ENCODE results near the gene POU4F2. TPM values are rescaled to one million over a fixed set of nuclear protein-coding genes. Genes with fewer than 3 reads are reported as not detected.
"Not testable (repeated sequence)": the region's sequence is repeated elsewhere in the genome, so short reads cannot be mapped to it uniquely, and the experiment has no call there.

POU4F2 gene
- total RNA-seq, 2 experiments from 2014 or later: not detected

DNA sequence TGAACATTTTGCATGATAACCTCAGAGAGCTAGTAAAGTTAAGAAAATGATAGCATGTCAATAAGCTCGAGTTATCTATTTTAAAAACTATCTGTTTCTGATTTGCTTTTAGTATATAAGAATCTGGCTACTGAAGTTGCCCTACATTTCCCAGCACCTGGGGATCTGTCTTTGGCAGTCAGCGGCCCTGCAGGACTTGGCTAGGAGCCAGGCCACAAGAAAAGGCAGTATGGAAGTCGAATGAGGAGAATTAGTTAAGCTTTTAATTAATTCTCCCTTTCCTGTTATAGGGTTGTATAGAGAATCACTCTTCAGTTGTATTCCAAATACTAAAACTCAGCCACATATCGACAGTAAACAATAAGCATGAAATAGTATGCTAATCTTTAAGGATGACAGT is 22.7 kb downstream of the POU4F2 start:
- Histone ChIP-seq H3K4me1 (ENCODE audit: insufficient read depth, low read length) (no peaks in the 10 kb centered on the region), H3K36me3 (ENCODE audit: insufficient read depth, low read length) (no peaks in the 10 kb centered on the region), H3K27me3 (ENCODE audit: control insufficient read depth in 1 of 2, insufficient read depth in 2 of 2, low read length in 2 of 2) (peaks cover 0 to 16% of the 10 kb centered on the region in 2 experiments), H3K27ac (ENCODE audit: low read depth in 1 of 2, low read length in 2 of 2) (no peak overlapping the region), H3K4me3 (ENCODE audit: low read length) (no peak overlapping the region), H3K9me3 (ENCODE audit: control insufficient read depth in 1 of 2, insufficient read depth in 1 of 2, low read length in 2 of 2) (peaks cover 0 to 5% of the 10 kb centered on the region in 2 experiments)
- Mint-ChIP-seq H3K27me3 (peaks cover 58% of the 10 kb centered on the region), H3K36me3 (ENCODE audit: low read depth) (no peaks in the 10 kb centered on the region), H3K27ac (no peak overlapping the region), H3K9me3 (peaks cover 4% of the 10 kb centered on the region), H3K4me3 (no peak overlapping the region), H3K4me1 (ENCODE audit: low read depth) (no peaks in the 10 kb centered on the region)
- CTCF ChIA-PET: no interaction called here
- DNase-seq (no peak), ATAC-seq (ENCODE audit: poor library complexity) (no peak)
- TF ChIP-seq, protein P1, sequence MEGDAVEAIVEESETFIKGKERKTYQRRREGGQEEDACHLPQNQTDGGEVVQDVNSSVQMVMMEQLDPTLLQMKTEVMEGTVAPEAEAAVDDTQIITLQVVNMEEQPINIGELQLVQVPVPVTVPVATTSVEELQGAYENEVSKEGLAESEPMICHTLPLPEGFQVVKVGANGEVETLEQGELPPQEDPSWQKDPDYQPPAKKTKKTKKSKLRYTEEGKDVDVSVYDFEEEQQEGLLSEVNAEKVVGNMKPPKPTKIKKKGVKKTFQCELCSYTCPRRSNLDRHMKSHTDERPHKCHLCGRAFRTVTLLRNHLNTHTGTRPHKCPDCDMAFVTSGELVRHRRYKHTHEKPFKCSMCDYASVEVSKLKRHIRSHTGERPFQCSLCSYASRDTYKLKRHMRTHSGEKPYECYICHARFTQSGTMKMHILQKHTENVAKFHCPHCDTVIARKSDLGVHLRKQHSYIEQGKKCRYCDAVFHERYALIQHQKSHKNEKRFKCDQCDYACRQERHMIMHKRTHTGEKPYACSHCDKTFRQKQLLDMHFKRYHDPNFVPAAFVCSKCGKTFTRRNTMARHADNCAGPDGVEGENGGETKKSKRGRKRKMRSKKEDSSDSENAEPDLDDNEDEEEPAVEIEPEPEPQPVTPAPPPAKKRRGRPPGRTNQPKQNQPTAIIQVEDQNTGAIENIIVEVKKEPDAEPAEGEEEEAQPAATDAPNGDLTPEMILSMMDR (IDR thresholded peaks at IDR 0.05): no peak
- POLR2A ChIA-PET: interaction anchor here (0.5 kb wide), 1 partner anchor 13 kb away, joined by 3 read pairs; no protein-coding TSS in a partner anchor
- intact Hi-C loops (cut with DNase I, micrococcal nuclease): no loop called here

DNA sequence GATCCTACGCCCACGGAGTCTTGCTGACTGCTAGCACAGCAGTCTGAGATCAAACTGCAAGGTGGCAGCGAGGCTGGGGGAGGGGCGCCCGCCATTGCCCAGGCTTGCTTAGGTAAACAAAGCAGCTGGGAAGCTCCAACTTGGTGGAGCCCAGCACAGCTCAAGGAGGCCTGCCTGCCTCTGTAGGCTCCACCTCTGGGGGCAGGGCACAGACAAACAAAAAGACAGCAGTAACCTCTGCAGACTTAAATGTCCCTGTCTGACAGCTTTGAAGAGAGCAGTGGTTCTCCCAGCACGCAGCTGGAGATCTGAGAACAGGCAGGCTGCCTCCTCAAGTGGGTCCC is 25.2 kb downstream of the POU4F2 start:
- H3K9me3 Mint-ChIP-seq; H3K4me3 Mint-ChIP-seq; H3K36me3 ChIP-seq (ENCODE audit: insufficient read depth, low read length); POLR2A ChIA-PET; DNase-seq; ATAC-seq (ENCODE audit: poor library complexity); H3K9me3 ChIP-seq (ENCODE audit: control insufficient read depth in 1 of 2, insufficient read depth in 1 of 2, low read length in 2 of 2); CTCF ChIA-PET; H3K27ac ChIP-seq (ENCODE audit: low read depth in 1 of 2, low read length in 2 of 2); H3K36me3 Mint-ChIP-seq (ENCODE audit: low read depth); intact Hi-C loops (cut with DNase I, micrococcal nuclease); H3K27me3 ChIP-seq (ENCODE audit: control insufficient read depth in 1 of 2, insufficient read depth in 2 of 2, low read length in 2 of 2); H3K4me3 ChIP-seq (ENCODE audit: low read length); H3K27ac Mint-ChIP-seq; H3K4me1 ChIP-seq (ENCODE audit: insufficient read depth, low read length); H3K4me1 Mint-ChIP-seq (ENCODE audit: low read depth): not testable (repeated sequence)
- H3K27me3 Mint-ChIP-seq: peaks cover 33% of the 10 kb centered on the region

DNA sequence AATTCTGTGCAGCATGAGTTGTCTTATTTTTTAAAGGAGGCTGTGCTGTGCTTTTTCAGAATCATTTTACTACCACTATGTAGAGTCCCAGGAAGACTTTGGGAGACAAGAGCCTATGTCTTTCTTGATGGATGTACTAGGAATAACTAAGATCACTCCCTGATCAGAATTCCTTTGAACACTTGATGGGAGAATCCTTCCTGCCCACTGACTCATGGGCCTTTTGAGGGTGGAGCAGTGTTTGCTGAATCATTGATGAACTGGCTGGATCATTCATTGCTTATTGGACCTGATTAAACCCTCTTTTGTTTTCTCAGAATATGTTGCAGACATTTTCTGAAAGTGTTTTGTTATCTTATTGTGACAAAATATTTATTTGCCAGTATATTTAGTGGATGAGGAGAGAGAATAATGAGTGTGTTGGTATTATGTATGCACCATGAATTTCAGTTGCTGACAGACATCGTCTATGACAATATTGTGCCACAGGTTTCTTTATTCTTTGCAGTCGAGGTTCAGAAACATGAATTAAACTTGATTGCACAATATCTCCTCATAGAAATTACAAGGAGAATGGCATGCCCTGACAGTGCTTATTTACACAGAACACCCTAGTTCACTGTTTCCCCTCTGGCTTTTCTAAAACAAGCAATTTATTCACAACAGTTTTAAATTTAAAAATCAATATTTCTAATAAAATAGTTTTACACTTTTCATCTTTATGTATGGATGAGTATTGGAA is 36.3 kb downstream of the POU4F2 start:
- CTCF ChIA-PET: no interaction called here

More for the DNA sequence above, 36.3 kb downstream of the POU4F2 start:
- no peaks in the 10 kb centered on the region for H3K36me3 Mint-ChIP-seq (ENCODE audit: low read depth)
- H3K27ac Mint-ChIP-seq: no peak overlapping the region
- H3K27me3 Mint-ChIP-seq: peaks cover 16% of the 10 kb centered on the region
- intact Hi-C loops (cut with DNase I, micrococcal nuclease): no loop called here
- no peak for DNase-seq
- H3K9me3 Mint-ChIP-seq: peaks cover 2% of the 10 kb centered on the region
- TF ChIP-seq, protein P1 (IDR thresholded peaks at IDR 0.05): no peak
- Histone ChIP-seq H3K27me3 (ENCODE audit: control insufficient read depth in 1 of 2, insufficient read depth in 2 of 2, low read length in 2 of 2) (peaks cover 0 to 3% of the 10 kb centered on the region in 2 experiments), H3K9me3 (ENCODE audit: control insufficient read depth in 1 of 2, insufficient read depth in 1 of 2, low read length in 2 of 2) (no peaks in the 10 kb centered on the region), H3K4me1 (ENCODE audit: insufficient read depth, low read length) (no peaks in the 10 kb centered on the region), H3K4me3 (ENCODE audit: low read length) (no peak overlapping the region), H3K27ac (ENCODE audit: low read depth in 1 of 2, low read length in 2 of 2) (no peak overlapping the region), H3K36me3 (ENCODE audit: insufficient read depth, low read length) (no peaks in the 10 kb centered on the region)
- no peak for ATAC-seq (ENCODE audit: poor library complexity)
- no peaks in the 10 kb centered on the region for H3K4me1 Mint-ChIP-seq (ENCODE audit: low read depth)
- H3K4me3 Mint-ChIP-seq: no peak overlapping the region
- POLR2A ChIA-PET: interaction anchor here (0.8 kb wide), 1 partner anchor 13 kb away, joined by 3 read pairs; no protein-coding TSS in a partner anchor

Other genes starting within 250 kb of the POU4F2 start
- gene SLC10A7, start 117.0 kb upstream of the POU4F2 start, total RNA-seq: 1 to 10 TPM; 8.7 to 9.9 TPM